Neuronal stem cell (in vitro differentiated cells): ENCODE data around the gene ISG20L2.

ENCODE experiments used
- DNase-seq: peaks from one replicate; pipeline ENCODE4 v3.0.0-alpha.2; 2013; ENCODE audit warnings: low spot score
- H2AFZ ChIP-seq: one replicate; pipeline ENCODE4 v1.6.1; 2013; ENCODE audit warnings: mild to moderate bottlenecking, low read length, inconsistent platforms
- H2AK5ac ChIP-seq: 2 replicates; pipeline ENCODE4 v1.6.1; 2013; ENCODE audit warnings: low read depth, mild to moderate bottlenecking, inconsistent platforms, low read length, moderate library complexity, mixed read lengths
- H2BK120ac ChIP-seq: 2 replicates; pipeline ENCODE4 v1.6.1; 2013; ENCODE audit warnings: low read depth, mild to moderate bottlenecking, inconsistent platforms, low read length, moderate library complexity, mixed read lengths
- H2BK12ac ChIP-seq: one replicate; pipeline ENCODE4 v1.6.1; 2013; ENCODE audit warnings: low read length, inconsistent platforms
- H2BK15ac ChIP-seq: 2 replicates; pipeline ENCODE4 v1.6.1; 2013; ENCODE audit warnings: mild to moderate bottlenecking, low read length, inconsistent platforms, mixed read lengths
- H2BK5ac ChIP-seq: one replicate; pipeline ENCODE4 v1.6.1; 2013; ENCODE audit warnings: inconsistent platforms, mild to moderate bottlenecking, low read length, moderate library complexity
- H3K14ac ChIP-seq: one replicate; pipeline ENCODE4 v1.6.1; 2013; ENCODE audit warnings: low read length, inconsistent platforms
- H3K18ac ChIP-seq: 2 replicates; pipeline ENCODE4 v1.6.1; 2013; ENCODE audit warnings: low read length, inconsistent platforms
- H3K23ac ChIP-seq: 2 replicates; pipeline ENCODE4 v1.6.1; 2013; ENCODE audit warnings: low read depth, mild to moderate bottlenecking, mixed read lengths, low read length, inconsistent platforms; ENCODE audit not compliant: poor library complexity
- H3K27ac ChIP-seq: replicated peaks from 3 replicates; pipeline ENCODE4 v1.5.1; 2013; ENCODE audit warnings: low read length, inconsistent platforms
- H3K27me3 ChIP-seq, 3 experiments: 2 replicates each; pipeline ENCODE4 v1.6.1; 2013; ENCODE audit warnings: low read length in 3 of 3, mild to moderate bottlenecking in 2 of 3, inconsistent platforms in 1 of 3, low read depth in 1 of 3, mixed read lengths in 1 of 3, moderate library complexity in 1 of 3; ENCODE audit not compliant: control insufficient read depth in 3 of 3, insufficient read depth in 3 of 3
- H3K36me3 ChIP-seq, 2 donors: replicated peaks in 1 of 2; 2 replicates each; pipeline ENCODE4 v1.6.1; 2013; ENCODE audit warnings: low read length in 2 of 2; ENCODE audit not compliant: control insufficient read depth in 2 of 2, insufficient read depth in 2 of 2
- H3K4ac ChIP-seq: 2 replicates; pipeline ENCODE4 v1.6.1; 2013; ENCODE audit warnings: inconsistent platforms, mild to moderate bottlenecking, low read length, moderate library complexity
- H3K4me1 ChIP-seq, 2 donors: 1 replicate in 1 of 2; 2 replicates in 1 of 2; pipeline ENCODE4 v1.6.1; 2013; ENCODE audit warnings: low read length in 2 of 2, low read depth in 1 of 2; ENCODE audit not compliant: control insufficient read depth in 2 of 2, insufficient read depth in 1 of 2
- H3K4me2 ChIP-seq: one replicate; pipeline ENCODE4 v1.6.1; 2013; ENCODE audit warnings: mild to moderate bottlenecking, low read length, inconsistent platforms; ENCODE audit not compliant: insufficient read depth, poor library complexity, severe bottlenecking
- H3K4me3 ChIP-seq, 2 donors: 2 replicates each; pipeline ENCODE4 v1.5.1; 2013; ENCODE audit warnings: low read length in 2 of 2, mild to moderate bottlenecking in 2 of 2, inconsistent platforms in 1 of 2, moderate library complexity in 1 of 2
- H3K79me1 ChIP-seq: one replicate; pipeline ENCODE4 v1.6.1; 2013; ENCODE audit warnings: low read depth, mild to moderate bottlenecking, inconsistent platforms, low read length, moderate library complexity
- H3K9ac ChIP-seq: one replicate; pipeline ENCODE4 v1.6.1; 2013; ENCODE audit warnings: mild to moderate bottlenecking, low read depth, low read length, inconsistent platforms; ENCODE audit not compliant: poor library complexity
- H3K9me3 ChIP-seq, 2 donors: replicated peaks in 1 of 2; 2 replicates each; pipeline versions ENCODE3 to v1.6.1; 2013; ENCODE audit warnings: low read length in 2 of 2, mild to moderate bottlenecking in 2 of 2, inconsistent platforms in 1 of 2, low read depth in 1 of 2, mixed read lengths in 1 of 2, moderate library complexity in 1 of 2; ENCODE audit not compliant: control insufficient read depth in 2 of 2, insufficient read depth in 1 of 2
- H4K8ac ChIP-seq: one replicate; pipeline ENCODE4 v1.6.1; 2013; ENCODE audit warnings: low read depth, mild to moderate bottlenecking, inconsistent platforms, low read length, moderate library complexity
- H4K91ac ChIP-seq: one replicate; pipeline ENCODE4 v1.6.1; 2013; ENCODE audit warnings: low read length, low read depth, mild to moderate bottlenecking, inconsistent platforms; ENCODE audit not compliant: poor library complexity
- WGBS, 2 donors: extraction: QIAGEN DNeasy Blood & Tissue Kit; methylation state at CpG; one replicate each; pipeline ENCODE4 v1.1.7; 2013; ENCODE audit warnings: missing lambda C conversion rate in 2 of 2, mixed read lengths in 1 of 2; ENCODE audit not compliant: insufficient read length in 2 of 2, insufficient replicate concordance in 1 of 2; ENCODE audit errors: extremely low coverage in 2 of 2; 5-methylcytosine and 5-hydroxymethylcytosine counted together

The ISG20L2 gene

DNA sequence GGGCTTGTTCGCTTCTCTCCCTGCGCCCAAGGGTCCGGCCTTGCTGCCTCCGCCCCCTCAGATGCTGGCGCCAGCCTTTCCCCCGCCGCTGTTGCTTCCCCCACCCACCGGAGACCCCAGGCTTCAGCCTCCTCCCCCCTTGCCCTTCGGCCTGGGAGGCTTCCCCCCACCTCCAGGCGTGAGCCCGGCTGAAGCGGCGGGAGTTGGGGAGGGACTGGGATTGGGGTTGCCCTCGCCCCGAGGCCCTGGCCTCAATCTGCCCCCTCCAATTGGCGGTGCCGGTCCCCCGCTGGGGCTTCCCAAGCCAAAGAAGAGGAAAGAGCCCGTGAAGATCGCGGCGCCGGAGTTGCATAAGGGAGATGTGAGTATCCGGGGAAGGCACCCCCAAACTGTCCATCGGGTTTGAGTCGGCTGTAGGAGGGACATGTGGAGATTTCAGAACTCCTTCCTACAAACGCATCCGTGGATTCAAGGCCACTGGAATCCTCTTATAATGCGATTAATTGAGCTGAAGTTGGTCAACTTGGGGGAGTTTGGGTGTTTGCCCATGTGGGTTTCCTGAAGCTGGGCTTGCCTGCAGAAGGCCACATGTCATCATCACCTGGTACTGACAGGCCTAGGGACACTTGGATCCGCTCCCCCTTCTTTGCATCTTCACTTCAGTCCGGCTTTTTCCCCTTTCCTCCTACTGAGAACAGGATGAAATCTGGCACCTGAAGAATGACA, 39.5 kb upstream of the ISG20L2 start:
- H3K4ac ChIP-seq, result no peak overlapping the region
- peak overlapping the region; percentile 86 for H2AK5ac ChIP-seq
- no peak overlapping the region for H2BK5ac ChIP-seq
- H4K91ac ChIP-seq, result no peak overlapping the region
- H3K4me1 ChIP-seq, result peaks cover 14 to 16% of the 10 kb centered on the region in 2 donors
- H3K4me3 ChIP-seq, result peak overlapping the region; percentile 83 to 93
- no peak overlapping the region for H2BK15ac ChIP-seq
- H2AFZ ChIP-seq, result peak overlapping the region; percentile 57
- peak overlapping the region; percentile 87 for H3K23ac ChIP-seq
- peak; percentile 49 for DNase-seq
- peaks cover 5 to 41% of the 10 kb centered on the region in 2 donors for H3K36me3 ChIP-seq
- H3K9ac ChIP-seq, result peak overlapping the region; percentile 98
- peak overlapping the region; percentile 96 for H3K18ac ChIP-seq
- no peaks in the 10 kb centered on the region for H3K27me3 ChIP-seq
- peak overlapping the region; percentile 79 for H3K4me2 ChIP-seq
- H3K79me1 ChIP-seq, result peaks cover 4% of the 10 kb centered on the region
- peak overlapping the region; percentile 72 for H3K14ac ChIP-seq
- H3K27ac ChIP-seq, result peak overlapping the region; percentile 71
- WGBS, 2 donors, result no CpG with 5 or more reads among the region's 31 CpGs
- H2BK12ac ChIP-seq, result no peak overlapping the region
- H4K8ac ChIP-seq, result no peak overlapping the region
- H2BK120ac ChIP-seq, result no peak overlapping the region
- H3K9me3 ChIP-seq, result no peaks in the 10 kb centered on the region

DNA sequence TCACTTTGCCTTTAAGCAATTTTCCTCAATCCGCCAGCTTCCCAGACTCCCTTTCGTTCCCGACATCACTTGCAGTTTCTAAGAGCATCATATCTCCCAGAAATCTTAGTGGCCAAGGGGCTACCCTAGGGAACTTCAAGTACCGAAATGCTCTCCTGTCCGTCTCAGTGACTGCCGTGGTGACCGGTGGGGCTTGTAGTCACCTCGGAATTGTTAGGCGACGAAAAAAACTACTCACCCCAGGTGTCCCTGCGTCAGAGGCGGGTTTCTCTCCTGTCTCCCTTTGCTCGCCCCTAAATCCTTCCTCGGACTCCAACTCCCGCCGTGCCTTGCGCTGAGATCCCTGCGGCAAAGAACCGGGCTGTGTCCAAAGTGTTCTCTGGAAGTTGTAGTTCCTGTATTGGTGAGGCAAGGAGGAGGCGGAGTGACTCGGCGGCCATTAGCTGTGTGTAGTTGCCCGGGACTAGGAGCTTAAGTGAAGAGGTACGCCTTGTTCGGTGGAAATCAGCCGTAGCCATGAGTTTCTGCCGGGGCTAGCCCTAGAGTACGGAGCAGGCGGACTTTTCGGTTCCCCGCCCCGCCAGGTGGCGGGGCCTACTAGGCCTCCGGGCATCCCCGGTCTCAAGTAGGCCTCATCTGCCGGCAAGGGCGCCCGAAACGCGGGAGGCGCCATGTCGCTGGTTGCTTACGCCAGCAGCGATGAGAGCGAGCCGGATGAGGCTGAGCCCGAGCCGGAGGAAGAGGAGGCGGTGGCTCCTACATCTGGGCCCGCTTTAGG, 38.7 kb upstream of the ISG20L2 start, which contains the start of gene PRCC:
TSS of gene PRCC (plus strand) at position 435 of the 778 bp plus-strand sequence. CDS start at position 672, 237 bp downstream.
- Histone ChIP-seq H3K9ac (peak within 1 kb of the TSS; percentile 98), H2BK5ac (no peak within 1 kb of the TSS), H3K18ac (peak within 1 kb of the TSS; percentile 96), H3K9me3 (no peaks in the 10 kb centered on the region), H3K27ac (peak within 1 kb of the TSS; percentile 71), H2BK120ac (no peak within 1 kb of the TSS), H2BK15ac (no peak within 1 kb of the TSS), H3K27me3 (no peaks in the 10 kb centered on the region), H3K14ac (peak within 1 kb of the TSS; percentile 72), H3K4ac (no peak within 1 kb of the TSS), H2AFZ (peak within 1 kb of the TSS; percentile 79), H2BK12ac (no peak within 1 kb of the TSS), H2AK5ac (peak within 1 kb of the TSS; percentile 86), H4K91ac (no peak within 1 kb of the TSS), H3K23ac (peak within 1 kb of the TSS; percentile 87), H4K8ac (no peak within 1 kb of the TSS), H3K36me3 (peaks cover 5 to 34% of the 10 kb centered on the region in 2 donors), H3K4me3 (peak within 1 kb of the TSS; percentile 83 to 93), H3K4me1 (peaks cover 14 to 16% of the 10 kb centered on the region in 2 donors), H3K79me1 (peaks cover 4% of the 10 kb centered on the region), H3K4me2 (peak within 1 kb of the TSS; percentile 79)
- DNase-seq, result peak; percentile 99
- WGBS, 2 donors, result no CpG with 5 or more reads among the region's 50 CpGs

DNA sequence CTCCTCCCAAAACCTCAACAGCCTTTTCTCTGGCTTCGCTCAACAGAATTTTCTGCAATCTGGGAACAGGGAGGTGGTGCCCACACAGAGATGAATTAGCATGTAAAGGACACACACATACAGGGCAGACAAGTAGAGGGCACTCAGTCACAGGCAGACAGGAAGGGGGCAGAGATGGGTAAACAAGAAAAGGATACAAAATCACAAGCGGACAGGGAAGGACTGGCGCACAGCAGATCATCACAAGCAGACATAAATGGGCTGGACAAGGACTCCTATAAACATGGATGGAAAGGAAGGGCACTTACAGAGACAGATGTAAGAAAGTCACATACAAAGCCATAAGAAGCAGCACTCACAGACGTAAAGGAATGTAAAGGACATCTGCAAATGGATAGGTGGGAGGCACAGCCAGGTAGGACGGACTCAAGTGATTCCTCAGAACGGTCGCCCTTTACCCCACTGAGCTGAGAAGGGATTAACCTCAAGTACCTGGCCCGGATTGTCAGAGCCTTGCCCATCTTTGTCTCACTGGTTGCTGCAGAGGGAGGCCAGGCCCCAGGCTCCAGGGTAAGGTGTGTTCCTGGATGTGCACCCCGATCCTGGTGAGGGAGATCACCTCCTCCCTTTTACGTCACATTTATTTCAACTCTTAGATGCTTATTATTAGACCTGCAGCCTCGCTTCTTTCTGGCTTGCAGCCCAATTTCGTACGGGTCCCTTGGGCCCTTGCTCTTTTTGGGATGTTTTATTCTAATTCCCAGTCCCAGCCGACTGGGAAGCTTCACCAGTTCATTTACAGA, 37.9 kb upstream of the ISG20L2 start:
- H4K91ac ChIP-seq, result no peak overlapping the region
- peaks cover 4% of the 10 kb centered on the region for H3K79me1 ChIP-seq
- H2BK12ac ChIP-seq, result no peak overlapping the region
- H2AK5ac ChIP-seq, result no peak overlapping the region
- no peak overlapping the region for H2BK15ac ChIP-seq
- peak overlapping the region; percentile 79 for H2AFZ ChIP-seq
- DNase-seq, result no peak
- no peak overlapping the region for H3K27ac ChIP-seq
- H3K9me3 ChIP-seq, result no peaks in the 10 kb centered on the region
- peak overlapping the region; percentile 14 for H3K9ac ChIP-seq
- H3K14ac ChIP-seq, result no peak overlapping the region
- H3K23ac ChIP-seq, result no peak overlapping the region
- no peak overlapping the region for H3K18ac ChIP-seq
- no peak overlapping the region for H3K4ac ChIP-seq
- peaks cover 14 to 16% of the 10 kb centered on the region in 2 donors for H3K4me1 ChIP-seq
- no peak overlapping the region for H2BK120ac ChIP-seq
- H3K4me3 ChIP-seq, result peak overlapping the region; percentile 73 to 83
- H2BK5ac ChIP-seq, result no peak overlapping the region
- H3K36me3 ChIP-seq, result peaks cover 5 to 26% of the 10 kb centered on the region in 2 donors
- H3K4me2 ChIP-seq, result peak overlapping the region; percentile 63
- no CpG with 5 or more reads among the region's 14 CpGs for WGBS, 2 donors
- no peak overlapping the region for H4K8ac ChIP-seq
- H3K27me3 ChIP-seq, result no peaks in the 10 kb centered on the region
